HEK293 (cell line): Measurements from ENCODE around the gene NMB.

Source experiments
- CTCF ChIA-PET: fragments of 350-600 bp; formaldehyde crosslinking; extraction: SDS; loops from one replicate; lab custom pipeline; 2021; ENCODE audit warnings: antibody characterized with exemption; lab: Yijun Ruan, JAX
- POLR2A ChIA-PET: fragments of 300-600 bp; formaldehyde crosslinking; extraction: SDS; loops from one replicate; lab custom pipeline; 2020; ENCODE audit warnings: antibody characterized with exemption, inconsistent platforms; lab: Yijun Ruan, JAX
- H3K27ac ChIP-seq: fragments of 200-500 bp; sonication (Bioruptor generic); 2 replicates; pipeline ENCODE4 v1.5.1; 2014; ENCODE audit warnings: low read depth, low read length, control low read depth, inconsistent platforms; ENCODE audit errors: extremely low read depth
- H3K36me3 ChIP-seq, 2 experiments: fragments of 200-500 bp in 1 of 2; sonication (Bioruptor generic) in 1 of 2; 1 replicate in 1 of 2; 2 replicates in 1 of 2; pipeline ENCODE4 v1.5.1; 2014 to 2017; ENCODE audit warnings: inconsistent platforms in 2 of 2, low read length in 2 of 2; ENCODE audit not compliant: control insufficient read depth in 2 of 2, insufficient read depth in 1 of 2
- H3K4me1 ChIP-seq: fragments of 200-500 bp; sonication (Bioruptor generic); 2 replicates; pipeline ENCODE4 v1.5.1; 2014; ENCODE audit warnings: mild to moderate bottlenecking, low read length, inconsistent platforms; ENCODE audit not compliant: control insufficient read depth, insufficient read depth
- H3K4me3 ChIP-seq: 2 replicates; pipeline ENCODE4 v1.5.1; 2011; ENCODE audit warnings: low read depth, mild to moderate bottlenecking, control low read depth, low read length, moderate library complexity
- H3K9me3 ChIP-seq: fragments of 200-500 bp; sonication (Bioruptor generic); 2 replicates; pipeline ENCODE4 v1.5.1; 2014; ENCODE audit warnings: low read depth, low read length, inconsistent platforms; ENCODE audit not compliant: control insufficient read depth, insufficient read depth
- ATF2 ChIP-seq: fragments of 450-650 bp; formaldehyde crosslinking; IDR thresholded peaks from 2 replicates; pipeline ENCODE4 v1.5.1; 2016; ENCODE audit warnings: missing biosample characterization, missing genetic modification characterization, low read depth
- BCL11A ChIP-seq: fragments of 450-650 bp; formaldehyde crosslinking; IDR thresholded peaks from 2 replicates; pipeline ENCODE4 v1.5.1; 2016; ENCODE audit warnings: low read depth, missing biosample characterization, missing genetic modification characterization
- GFI1B ChIP-seq: fragments of 450-650 bp; formaldehyde crosslinking; IDR thresholded peaks from 2 replicates; pipeline ENCODE4 v1.5.1; 2016; ENCODE audit warnings: missing biosample characterization, missing genetic modification characterization
- GLIS1 ChIP-seq: fragments of 450-650 bp; formaldehyde crosslinking; IDR thresholded peaks from 2 replicates; pipeline ENCODE4 v1.5.1; 2016; ENCODE audit warnings: missing biosample characterization, missing genetic modification characterization
- INSM2 ChIP-seq: fragments of 450-650 bp; formaldehyde crosslinking; IDR thresholded peaks from 2 replicates; pipeline ENCODE4 v1.5.1; 2016; ENCODE audit warnings: missing biosample characterization, missing genetic modification characterization
- OVOL3 ChIP-seq: fragments of 450-650 bp; formaldehyde crosslinking; IDR thresholded peaks from 2 replicates; pipeline ENCODE4 v1.5.1; 2016; ENCODE audit warnings: missing biosample characterization, missing genetic modification characterization
- REPIN1 ChIP-seq: fragments of 450-650 bp; formaldehyde crosslinking; IDR thresholded peaks from 2 replicates; pipeline ENCODE4 v1.5.1; 2017; ENCODE audit warnings: missing biosample characterization, missing genetic modification characterization, low read depth
- SP2 ChIP-seq: fragments of 450-650 bp; formaldehyde crosslinking; IDR thresholded peaks from 2 replicates; pipeline ENCODE4 v1.5.1; 2016; ENCODE audit warnings: missing biosample characterization, missing genetic modification characterization
- SP3 ChIP-seq: fragments of 450-650 bp; formaldehyde crosslinking; IDR thresholded peaks from 2 replicates; pipeline ENCODE4 v1.5.1; 2016; ENCODE audit warnings: missing biosample characterization, missing genetic modification characterization
- YY1 ChIP-seq: fragments of 450-650 bp; formaldehyde crosslinking; IDR thresholded peaks from 2 replicates; pipeline ENCODE4 v1.5.1; 2018; ENCODE audit warnings: missing biosample characterization, missing genetic modification characterization
- YY2 ChIP-seq: fragments of 450-650 bp; formaldehyde crosslinking; IDR thresholded peaks from 2 replicates; pipeline ENCODE4 v1.5.1; 2016; ENCODE audit warnings: missing biosample characterization, missing genetic modification characterization
- ZBTB8A ChIP-seq: fragments of 450-650 bp; formaldehyde crosslinking; IDR thresholded peaks from 2 replicates; pipeline ENCODE4 v1.5.1; 2016; ENCODE audit warnings: missing biosample characterization, missing genetic modification characterization
- ZEB2 ChIP-seq: fragments of 450-650 bp; formaldehyde crosslinking; IDR thresholded peaks from 2 replicates; pipeline ENCODE4 v1.5.1; 2016; ENCODE audit warnings: missing biosample characterization, missing genetic modification characterization
- ZNF121 ChIP-seq: fragments of 450-650 bp; formaldehyde crosslinking; IDR thresholded peaks from 2 replicates; pipeline ENCODE4 v1.5.1; 2016; ENCODE audit warnings: missing biosample characterization, missing genetic modification characterization
- ZNF157 ChIP-seq: fragments of 450-650 bp; formaldehyde crosslinking; IDR thresholded peaks from 2 replicates; pipeline ENCODE4 v1.5.1; 2016; ENCODE audit warnings: missing biosample characterization, missing genetic modification characterization
- ZNF239 ChIP-seq: fragments of 450-650 bp; formaldehyde crosslinking; IDR thresholded peaks from 2 replicates; pipeline ENCODE4 v1.5.1; 2016; ENCODE audit warnings: missing biosample characterization, missing genetic modification characterization
- ZNF335 ChIP-seq: fragments of 450-650 bp; formaldehyde crosslinking; conservative IDR thresholded peaks from 2 replicates; pipeline ENCODE4 v1.5.1; 2016; ENCODE audit warnings: missing biosample characterization, missing genetic modification characterization
- ZNF37A ChIP-seq: fragments of 450-650 bp; IDR thresholded peaks from 2 replicates; pipeline ENCODE4 v1.5.1; 2018; ENCODE audit warnings: missing biosample characterization, missing genetic modification characterization
- ZNF518A ChIP-seq: fragments of 450-650 bp; formaldehyde crosslinking; conservative IDR thresholded peaks from 2 replicates; pipeline ENCODE4 v1.5.1; 2016; ENCODE audit warnings: low read depth, missing biosample characterization, missing genetic modification characterization
- ZNF629 ChIP-seq: fragments of 450-650 bp; formaldehyde crosslinking; IDR thresholded peaks from 2 replicates; pipeline ENCODE4 v1.5.1; 2017; ENCODE audit warnings: missing biosample characterization, missing genetic modification characterization
- ZNF660 ChIP-seq: fragments of 450-650 bp; IDR thresholded peaks from 2 replicates; pipeline ENCODE4 v1.5.1; 2018; ENCODE audit warnings: missing biosample characterization, mild to moderate bottlenecking, missing genetic modification characterization
- ZNF692 ChIP-seq: fragments of 450-650 bp; formaldehyde crosslinking; IDR thresholded peaks from 2 replicates; pipeline ENCODE4 v1.5.1; 2016; ENCODE audit warnings: missing biosample characterization, missing genetic modification characterization
- ZNF768 ChIP-seq: fragments of 450-650 bp; formaldehyde crosslinking; IDR thresholded peaks from 2 replicates; pipeline ENCODE4 v1.5.1; 2018; ENCODE audit warnings: missing biosample characterization, mild to moderate bottlenecking, missing genetic modification characterization
- ZNF777 ChIP-seq: fragments of 450-650 bp; formaldehyde crosslinking; IDR thresholded peaks from 2 replicates; pipeline ENCODE4 v1.5.1; 2017; ENCODE audit warnings: missing biosample characterization, missing genetic modification characterization, borderline replicate concordance
- ZNF843 ChIP-seq: fragments of 450-650 bp; formaldehyde crosslinking; IDR thresholded peaks from 2 replicates; pipeline ENCODE4 v1.5.1; 2016; ENCODE audit warnings: missing biosample characterization, missing genetic modification characterization
- ZSCAN18 ChIP-seq: fragments of 450-650 bp; formaldehyde crosslinking; IDR thresholded peaks from 2 replicates; pipeline ENCODE4 v1.5.1; 2016; ENCODE audit warnings: missing biosample characterization, missing genetic modification characterization
- ZXDB ChIP-seq: fragments of 450-650 bp; formaldehyde crosslinking; IDR thresholded peaks from 2 replicates; pipeline ENCODE4 v1.5.1; 2016; ENCODE audit warnings: missing biosample characterization, missing genetic modification characterization

Gene NMB

GRCh38 chr15:84653910-84654688 lies 3.9 kb downstream of the NMB start, which contains the start of gene WDR73:
Gene WDR73, minus strand, starts transcription at chr15:84654283. Its CDS starts 9 bp downstream, at chr15:84654274.
- Histone ChIP-seq H3K27ac (peak within 1 kb of the TSS; percentile 71), H3K9me3 (no peaks in the 10 kb centered on the region), H3K4me1 (no peaks in the 10 kb centered on the region; the same call in 1 of the 2 replicates), H3K4me3 (peak within 1 kb of the TSS; percentile 78), H3K36me3 (peaks cover 38 to 44% of the 10 kb centered on the region in 2 experiments)
- ChIA-PET CTCF (interaction anchor here (0.5 to 4.9 kb wide), 14 partner anchors 11 to 274 kb away, joined by 3 to 19 read pairs (median 4); partner anchors contain the start of genes SEC11A and ZSCAN2), POLR2A (interaction anchor here (0.5 to 2.8 kb wide), 17 partner anchors 9 to 326 kb away, joined by 3 to 26 read pairs (median 4); partner anchors contain the start of genes SEC11A and ZSCAN2)
- TF ChIP-seq YY2 (tag by site-specific recombination) = peak; percentile 90
- TF ChIP-seq YY1 (tag by site-specific recombination) = peak; percentile 79
- TF ChIP-seq ZNF335 (tag by site-specific recombination) = peak; percentile 95
- TF ChIP-seq GLIS1 = peak; percentile 50; the same call in 1 of the 2 replicates
- TF ChIP-seq ZNF660 = peak; percentile 42
- TF ChIP-seq GFI1B (tag by site-specific recombination) = 0 out of 2 replicates have a peak, but pooled peaks have one; percentile 5
- TF ChIP-seq ZNF157 (tag by site-specific recombination) = no peak
- peak; percentile 40; the same call in 1 of the 2 replicates for TF ChIP-seq ZEB2 (tag by site-specific recombination)
- TF ChIP-seq REPIN1 (tag by site-specific recombination) = no peak
- TF ChIP-seq ZNF629 = peak; percentile 59
- no peak for TF ChIP-seq ZNF37A (tag by site-specific recombination)
- TF ChIP-seq ZBTB8A (tag by site-specific recombination) = peak; percentile 89
- TF ChIP-seq ZNF518A (tag by site-specific recombination) = peak; percentile 68
- TF ChIP-seq ZNF777 (tag by site-specific recombination) = no peak
- no peak for TF ChIP-seq ATF2 (tag by site-specific recombination)
- TF ChIP-seq ZSCAN18 (tag by site-specific recombination) = no peak
- peak; percentile 82 for TF ChIP-seq ZXDB (tag by site-specific recombination)
- TF ChIP-seq SP3 (tag by site-specific recombination) = peak; percentile 93
- TF ChIP-seq ZNF692 (tag by site-specific recombination) = peak; percentile 64
- 0 out of 2 replicates have a peak, but pooled peaks have one; percentile 53 for TF ChIP-seq OVOL3 (tag by site-specific recombination)
- TF ChIP-seq ZNF121 (tag by site-specific recombination) = no peak
- TF ChIP-seq BCL11A (tag by site-specific recombination) = no peak
- TF ChIP-seq ZNF768 (tag by site-specific recombination) = no peak
- no peak for TF ChIP-seq ZNF239 (tag by site-specific recombination)
- 0 out of 2 replicates have a peak, but pooled peaks have one; percentile 30 for TF ChIP-seq ZNF843 (tag by site-specific recombination)
- TF ChIP-seq INSM2 (tag by site-specific recombination) = peak; percentile 56; the same call in 1 of the 2 replicates
- peak; percentile 92 for TF ChIP-seq SP2 (tag by site-specific recombination)
